OCI-LY1 (cell line): ENCODE measurements around the gene SLC25A21.

Experiments used
- H2AFZ ChIP-seq: fragments of 200-600 bp; sonication (generic), shearing (Covaris generic); 2 replicates; pipeline ENCODE4 v1.6.0; 2014; ENCODE audit warnings: antibody characterized with exemption, mild to moderate bottlenecking, low read length
- H3F3A ChIP-seq: fragments of 200-600 bp; sonication (generic), shearing (Covaris generic); 2 replicates; pipeline ENCODE4 v1.6.0; 2014; ENCODE audit warnings: mild to moderate bottlenecking, antibody characterized with exemption, low read length, moderate library complexity; ENCODE audit not compliant: insufficient read depth
- H3K27ac ChIP-seq: fragments of 200-600 bp; sonication (generic); 2 replicates; pipeline ENCODE4 v1.5.1; 2014; ENCODE audit warnings: low read length, mixed run types, mild to moderate bottlenecking, low read depth; ENCODE audit not compliant: poor library complexity, severe bottlenecking
- H3K27me3 ChIP-seq: fragments of 200-600 bp; sonication (generic); 2 replicates; pipeline ENCODE4 v1.6.0; 2014; ENCODE audit warnings: antibody characterized with exemption, mild to moderate bottlenecking, low read length, moderate library complexity; ENCODE audit not compliant: insufficient read depth
- H3K36me3 ChIP-seq: fragments of 200-600 bp; sonication (generic); 2 replicates; pipeline ENCODE4 v1.6.1; 2014; ENCODE audit warnings: mild to moderate bottlenecking, antibody characterized with exemption, low read length, moderate library complexity, mixed read lengths; ENCODE audit not compliant: insufficient read depth
- H3K4me1 ChIP-seq: fragments of 200-600 bp; sonication (generic); 2 replicates; pipeline ENCODE4 v1.5.1; 2014; ENCODE audit warnings: mild to moderate bottlenecking, low read length, moderate library complexity; ENCODE audit not compliant: insufficient read depth, severe bottlenecking
- H3K4me2 ChIP-seq: fragments of 200-600 bp; sonication (generic), shearing (Covaris generic); 2 replicates; pipeline ENCODE4 v1.6.1; 2014; ENCODE audit warnings: low read length
- H3K4me3 ChIP-seq: fragments of 200-600 bp; sonication (generic); 2 replicates; pipeline ENCODE4 v1.5.1; 2014; ENCODE audit warnings: low read length, low read depth, mild to moderate bottlenecking, mixed read lengths; ENCODE audit not compliant: poor library complexity, severe bottlenecking
- H3K79me2 ChIP-seq: fragments of 200-600 bp; shearing (Covaris generic); 2 replicates; pipeline ENCODE4 v1.6.1; 2016; ENCODE audit warnings: mixed run types, low read length, mixed read lengths; ENCODE audit not compliant: insufficient read depth
- H3K9ac ChIP-seq: fragments of 200-600 bp; sonication (generic), shearing (Covaris generic); 2 replicates; pipeline ENCODE4 v1.6.1; 2014; ENCODE audit warnings: mild to moderate bottlenecking, low read length, mixed read lengths
- H3K9me2 ChIP-seq: fragments of 200-600 bp; sonication (generic), shearing (Covaris generic); 2 replicates; pipeline ENCODE4 v1.6.1; 2014; ENCODE audit warnings: low read depth, mild to moderate bottlenecking, low read length, mixed read lengths
- H3K9me3 ChIP-seq: fragments of 200-600 bp; shearing (Covaris generic); 2 replicates; pipeline ENCODE4 v1.6.1; 2014; ENCODE audit warnings: low read length, mixed read lengths
- H4K20me1 ChIP-seq: fragments of 200-600 bp; sonication (generic), shearing (Covaris generic); 2 replicates; pipeline ENCODE4 v1.6.0; 2016; ENCODE audit warnings: mild to moderate bottlenecking, low read length; ENCODE audit not compliant: insufficient read depth
- CTCF ChIP-seq: fragments of 200-600 bp; sonication (generic), shearing (Covaris generic); IDR thresholded peaks from 2 replicates; pipeline ENCODE4 v1.5.1; 2017; ENCODE audit warnings: mild to moderate bottlenecking, antibody characterized with exemption, low read length, moderate library complexity, mixed read lengths
- EZH2 ChIP-seq: fragments of 200-600 bp; sonication (generic), shearing (Covaris generic); IDR thresholded peaks from 2 replicates; pipeline ENCODE4 v1.8.0; 2017; ENCODE audit warnings: borderline replicate concordance, mixed run types, mild to moderate bottlenecking, antibody characterized with exemption, low read length, moderate library complexity, mixed read lengths

SLC25A21 gene

GRCh38 chr14:36791402-36791801 is 381.0 kb downstream of the SLC25A21 start:
- Histone ChIP-seq H2AFZ (no peak overlapping the region), H3K79me2 (no peaks in the 10 kb centered on the region), H3K9me3 (no peaks in the 10 kb centered on the region), H3K27ac (no peak overlapping the region), H3K27me3 (no peaks in the 10 kb centered on the region), H4K20me1 (no peaks in the 10 kb centered on the region), H3K4me1 (no peaks in the 10 kb centered on the region), H3K9me2 (no peaks in the 10 kb centered on the region), H3K9ac (no peak overlapping the region), H3K36me3 (no peaks in the 10 kb centered on the region), H3K4me3 (no peak overlapping the region), H3F3A (no peaks in the 10 kb centered on the region), H3K4me2 (no peak overlapping the region)
- TF ChIP-seq CTCF (no peak), EZH2 (no peak)

- H3K27ac ChIP-seq = no peak overlapping the region
- TF ChIP-seq EZH2 (no peak), CTCF (no peak)
Observed at GRCh38 chr14:36785511-36785910, 386.9 kb downstream of the SLC25A21 start.

DNA sequence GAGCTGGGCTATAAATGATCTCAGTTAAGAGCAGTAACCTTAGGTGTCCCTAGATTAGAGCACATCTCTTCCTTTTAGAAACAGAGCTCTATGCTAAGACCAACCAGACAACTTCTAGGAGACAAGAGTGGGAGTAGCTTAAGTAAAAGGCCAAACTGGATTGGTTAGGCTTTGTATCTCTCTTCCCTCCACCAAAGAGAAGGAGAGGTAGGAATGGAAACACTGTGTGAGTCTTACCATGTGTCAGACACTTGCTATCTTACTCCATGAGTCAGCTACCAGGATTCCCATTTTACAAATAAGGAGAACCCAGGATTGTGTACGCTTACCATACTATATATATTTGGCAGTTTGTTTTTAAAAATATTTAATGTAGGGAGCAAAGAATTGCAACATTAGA is 387.9 kb downstream of the SLC25A21 start:
- H4K20me1 ChIP-seq = no peaks in the 10 kb centered on the region
- H3K4me3 ChIP-seq = no peak overlapping the region
- TF ChIP-seq CTCF (no peak), EZH2 (no peak)

More at GRCh38 chr14:36785511-36785910, 386.9 kb downstream of the SLC25A21 start:
- no peaks in the 10 kb centered on the region for H4K20me1 ChIP-seq
- H3K9me2 ChIP-seq = no peaks in the 10 kb centered on the region
- H3K4me3 ChIP-seq = no peak overlapping the region
- H3K36me3 ChIP-seq = no peaks in the 10 kb centered on the region
- no peaks in the 10 kb centered on the region for H3K27me3 ChIP-seq
- H3K79me2 ChIP-seq = no peaks in the 10 kb centered on the region
- no peak overlapping the region for H3K9ac ChIP-seq
- H3K4me1 ChIP-seq = no peaks in the 10 kb centered on the region
- H3F3A ChIP-seq = no peaks in the 10 kb centered on the region
- no peak overlapping the region for H2AFZ ChIP-seq
- H3K4me2 ChIP-seq = no peak overlapping the region
- H3K9me3 ChIP-seq = no peaks in the 10 kb centered on the region

More for the DNA sequence above, 387.9 kb downstream of the SLC25A21 start:
- Histone ChIP-seq H3K27me3 (no peaks in the 10 kb centered on the region), H3K4me2 (no peak overlapping the region), H3K9me3 (no peaks in the 10 kb centered on the region), H3K9ac (no peak overlapping the region), H3K9me2 (no peaks in the 10 kb centered on the region), H2AFZ (no peak overlapping the region), H3K27ac (no peak overlapping the region), H3F3A (no peaks in the 10 kb centered on the region), H3K4me1 (no peaks in the 10 kb centered on the region), H3K79me2 (no peaks in the 10 kb centered on the region), H3K36me3 (no peaks in the 10 kb centered on the region)
